Measurements from ENCODE around the gene GNA15.

Gene GNA15

DNA sequence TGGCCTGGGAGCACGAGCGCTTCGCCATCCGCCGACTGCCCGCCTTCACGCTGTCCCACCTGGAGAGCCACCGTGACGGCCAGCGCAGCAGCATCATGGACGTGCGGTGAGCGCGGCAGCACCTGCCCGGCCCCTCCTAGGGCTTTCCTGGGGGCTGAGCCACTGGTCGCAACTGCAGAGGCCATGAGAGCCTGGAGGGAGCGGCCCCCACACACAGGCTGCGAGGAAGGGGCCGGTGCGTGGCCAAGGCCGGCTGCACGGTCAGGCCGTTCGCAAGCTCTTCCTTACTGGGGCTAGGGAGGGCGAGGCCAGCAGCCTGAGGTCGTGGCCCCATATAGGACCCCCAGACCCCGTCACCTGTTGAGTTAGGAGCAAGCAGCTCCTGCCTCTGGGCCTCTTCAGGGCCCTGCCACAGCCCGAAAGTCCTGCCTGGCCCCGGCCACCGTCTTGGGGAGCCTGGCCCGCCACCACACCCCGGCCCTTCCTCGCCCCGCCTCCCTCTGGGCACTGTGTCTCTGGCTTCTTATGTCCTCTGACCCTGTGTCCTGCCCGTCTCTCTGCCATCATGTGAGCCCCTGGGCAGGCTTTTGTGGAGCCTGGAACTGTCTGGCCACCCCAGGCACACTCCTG, 68.9 kb downstream of the GNA15 start:
- no peak for DNase-seq (ENCODE audit: low read depth in 1 of 2, low spot score in 1 of 2)

- no peak for DNase-seq (ENCODE audit: low read depth in 1 of 2, low spot score in 1 of 2)
Measured at GRCh38 chr19:3206216-3206953, 70.6 kb downstream of the GNA15 start.

DNA sequence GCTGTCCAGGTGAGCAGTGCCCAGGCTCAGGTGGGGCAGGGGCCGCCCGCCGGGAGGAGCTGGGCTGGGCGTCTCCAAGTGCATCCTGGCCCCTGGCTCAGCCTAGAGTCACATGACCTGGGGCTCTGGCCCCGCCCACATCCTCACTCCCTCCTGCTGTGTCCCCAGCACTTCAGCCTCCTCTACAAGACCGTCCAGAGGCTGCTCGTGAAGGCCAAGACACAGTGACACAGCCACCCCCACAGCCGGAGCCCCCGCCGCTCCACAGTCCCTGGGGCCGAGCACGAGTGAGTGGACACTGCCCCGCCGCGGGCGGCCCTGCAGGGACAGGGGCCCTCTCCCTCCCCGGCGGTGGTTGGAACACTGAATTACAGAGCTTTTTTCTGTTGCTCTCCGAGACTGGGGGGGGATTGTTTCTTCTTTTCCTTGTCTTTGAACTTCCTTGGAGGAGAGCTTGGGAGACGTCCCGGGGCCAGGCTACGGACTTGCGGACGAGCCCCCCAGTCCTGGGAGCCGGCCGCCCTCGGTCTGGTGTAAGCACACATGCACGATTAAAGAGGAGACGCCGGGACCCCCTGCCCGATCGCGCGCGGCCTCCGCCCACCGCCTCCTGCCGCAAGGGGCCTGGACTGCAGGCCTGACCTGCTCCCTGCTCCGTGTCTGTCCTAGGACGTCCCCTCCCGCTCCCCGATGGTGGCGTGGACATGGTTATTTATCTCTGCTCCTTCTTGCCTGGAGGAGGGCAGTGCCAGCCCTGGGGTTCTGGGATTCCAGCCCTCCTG, 71.8 kb downstream of the GNA15 start:
- no peak for DNase-seq (ENCODE audit: low read depth in 1 of 2, low spot score in 1 of 2)

DNA sequence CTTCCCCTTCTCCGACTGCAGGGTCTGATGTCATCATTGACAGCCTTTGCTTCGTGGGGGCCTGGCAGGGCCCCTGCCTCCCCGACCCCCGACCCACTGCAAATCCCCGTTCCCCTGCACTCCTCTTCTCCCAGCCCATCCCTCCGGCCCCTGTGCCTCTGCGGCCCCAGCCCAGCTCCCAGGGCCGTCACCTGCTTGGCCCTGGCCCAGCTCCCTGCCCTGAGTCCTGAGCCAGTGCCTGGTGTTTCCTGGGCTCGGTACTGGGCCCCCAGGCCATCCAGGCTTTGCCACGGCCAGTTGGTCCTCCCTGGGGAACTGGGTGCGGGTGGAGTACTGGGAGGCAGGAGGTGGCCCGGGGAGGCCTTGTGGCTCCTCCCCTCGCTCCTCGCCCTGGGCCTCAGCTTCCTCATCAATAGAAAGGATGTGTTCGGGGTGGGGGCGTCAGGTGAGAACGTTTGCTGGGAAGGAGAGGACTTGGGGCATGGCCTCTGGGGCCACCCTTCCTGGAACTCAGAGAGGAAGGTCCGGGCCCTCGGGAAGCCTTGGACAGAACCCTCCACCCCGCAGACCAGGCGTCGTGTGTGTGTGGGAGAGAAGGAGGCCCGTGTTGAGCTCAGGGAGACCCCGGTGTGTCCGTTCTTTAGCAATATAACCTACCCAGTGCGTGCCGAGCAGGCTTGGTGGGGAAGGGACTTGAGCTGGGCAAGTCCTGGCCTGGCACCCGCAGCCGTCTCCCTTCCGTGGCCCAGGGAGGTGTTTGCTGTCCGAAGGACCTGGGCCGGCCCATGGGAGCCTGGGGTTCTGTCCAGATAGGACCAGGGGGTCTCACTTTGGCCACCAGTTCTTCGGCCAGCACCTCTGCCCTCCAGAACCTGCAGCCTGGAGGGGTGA, 72.7 kb downstream of the GNA15 start:
- no peak for DNase-seq (ENCODE audit: low read depth in 1 of 2, low spot score in 1 of 2)

DNA sequence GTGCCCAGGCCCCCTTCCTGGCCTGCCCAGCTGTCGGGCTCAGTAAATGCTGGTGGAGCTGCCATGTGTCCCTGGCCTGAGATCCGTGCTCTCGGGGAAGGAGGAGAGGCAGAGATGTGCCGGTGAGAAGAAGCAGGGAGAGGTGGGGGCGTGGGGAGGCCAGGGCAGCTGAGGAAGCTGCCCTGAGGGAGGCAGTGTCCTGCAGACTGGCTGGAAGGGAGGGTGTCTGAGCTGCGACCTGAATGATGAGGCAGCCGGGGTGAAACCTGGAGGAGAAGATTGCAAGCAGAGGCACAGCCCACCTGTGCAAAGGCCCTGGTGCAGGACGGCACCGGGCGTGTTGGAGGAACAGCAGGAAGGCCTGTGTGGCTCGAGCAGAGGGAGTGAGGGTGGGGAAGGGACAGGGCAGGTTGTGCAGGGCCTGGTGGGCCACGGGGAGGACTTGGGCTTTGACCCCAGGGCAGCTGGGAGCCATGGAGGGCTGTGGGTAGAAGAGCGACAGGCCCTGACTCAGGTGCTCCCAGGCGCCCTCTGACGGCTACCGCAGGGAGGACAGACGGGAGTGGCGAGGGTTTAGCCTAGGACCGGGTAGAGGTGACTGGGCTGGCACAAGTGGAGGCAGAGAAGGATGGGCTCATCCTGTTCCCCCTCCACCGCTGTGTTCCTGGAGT, 74.6 kb downstream of the GNA15 start:
- DNase-seq (ENCODE audit: low read depth in 1 of 2, low spot score in 1 of 2), result peak; percentile 39 to 49

DNA sequence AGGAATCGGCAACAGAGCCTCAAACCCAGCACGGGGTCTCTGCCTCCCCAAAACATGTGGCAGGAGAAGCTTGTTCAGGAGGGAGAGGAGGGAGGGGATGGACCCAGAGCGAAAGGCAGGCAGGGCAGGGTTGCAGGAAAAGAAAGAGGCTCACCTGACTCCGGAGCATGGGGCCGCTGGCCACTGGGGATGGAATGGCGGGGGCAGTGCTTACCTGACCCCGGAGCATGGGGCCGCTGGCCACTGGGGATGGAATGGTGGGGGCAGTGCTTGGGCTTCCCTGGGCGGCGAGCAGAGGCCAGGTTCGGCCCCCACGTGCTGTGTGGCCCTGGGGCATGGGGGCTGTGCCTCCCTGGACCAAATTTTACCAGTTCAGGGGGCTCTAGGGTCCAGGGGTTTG, 75.4 kb downstream of the GNA15 start:
- DNase-seq (ENCODE audit: low read depth in 1 of 2, low spot score in 1 of 2), result no peak

GRCh38 chr19:3213159-3213558, 77.3 kb downstream of the GNA15 start:
- DNase-seq (ENCODE audit: low read depth in 1 of 2, low spot score in 1 of 2), result no peak
